H1 (cell line): ENCODE results near the gene FGF14. TPM values are rescaled to one million over a fixed set of nuclear protein-coding genes. Genes with fewer than 3 reads are reported as not detected.

ENCODE experiments used
- CTCF ChIA-PET: fragments of 300-600 bp; sonication (Branson Sonifier 250); formaldehyde crosslinking; loops from one replicate; lab custom pipeline; 2021; ENCODE audit not compliant: partially characterized antibody; lab: Charles Lee
- POLR2A ChIA-PET: fragments of 300-600 bp; sonication (Branson Sonifier 250); formaldehyde crosslinking; loops from one replicate; lab custom pipeline; 2021; ENCODE audit warnings: inconsistent platforms; ENCODE audit not compliant: partially characterized antibody; lab: Charles Lee
- DNase-seq, 2 experiments: peaks; one replicate each; pipeline versions ENCODE4 v3.0.0 to v3.0.0-alpha.2; 2010 to 2022; ENCODE audit warnings: low spot score in 2 of 2, low read depth in 1 of 2, mixed read lengths in 1 of 2
- FAIRE-seq: peaks from 2 replicates; lab custom pipeline; 2011; peaks lifted over from hg19 to GRCh38; lab: Jason Lieb, UNC
- H2AFZ ChIP-seq: 2 replicates; pipeline ENCODE4 v1.8.1; 2012; ENCODE audit warnings: low read length, inconsistent platforms
- H2AK5ac ChIP-seq: 2 replicates; pipeline ENCODE4 v1.6.1; 2013; ENCODE audit warnings: low read depth, low read length
- H2BK120ac ChIP-seq: replicated peaks from 2 replicates; pipeline ENCODE3; 2013; ENCODE audit warnings: low read depth, low read length, inconsistent platforms
- H2BK12ac ChIP-seq: 2 replicates; pipeline ENCODE4 v1.6.1; 2013; ENCODE audit warnings: low read depth, low read length
- H2BK15ac ChIP-seq: 2 replicates; pipeline ENCODE4 v1.6.1; 2013; ENCODE audit warnings: low read length
- H2BK20ac ChIP-seq: 2 replicates; pipeline ENCODE4 v1.6.1; 2013; ENCODE audit warnings: low read length
- H2BK5ac ChIP-seq: 2 replicates; pipeline ENCODE4 v1.6.1; 2013; ENCODE audit warnings: low read depth, low read length
- H3K14ac ChIP-seq: 2 replicates; pipeline ENCODE4 v1.6.1; 2013; ENCODE audit warnings: inconsistent platforms; ENCODE audit not compliant: insufficient read length
- H3K18ac ChIP-seq: 2 replicates; pipeline ENCODE4 v1.6.1; 2013; ENCODE audit warnings: low read length; ENCODE audit errors: extremely low read depth
- H3K23ac ChIP-seq: 2 replicates; pipeline ENCODE4 v1.6.1; 2013; ENCODE audit warnings: inconsistent platforms; ENCODE audit not compliant: insufficient read length
- H3K23me2 ChIP-seq: 2 replicates; pipeline ENCODE4 v1.6.1; 2013; ENCODE audit warnings: low read depth, low read length
- H3K27ac ChIP-seq: 2 replicates; pipeline ENCODE4 v1.6.1; 2011; ENCODE audit warnings: low read depth, low read length, inconsistent platforms
- H3K27me3 ChIP-seq, 4 experiments: replicated peaks in 1 of 4; 1 replicate in 1 of 4; 2 replicates in 3 of 4; pipeline versions ENCODE4 v1.6.1 to v1.8.1; 2011 to 2013; ENCODE audit warnings: low read length in 3 of 4, mild to moderate bottlenecking in 3 of 4, inconsistent platforms in 2 of 4, mixed read lengths in 2 of 4, moderate library complexity in 1 of 4; ENCODE audit not compliant: control insufficient read depth in 3 of 4, insufficient read depth in 3 of 4; ENCODE audit errors: extremely low read depth in 1 of 4
- H3K36me3 ChIP-seq, 4 experiments: 2 replicates each; pipeline versions ENCODE4 v1.6.1 to v1.8.1; 2011 to 2013; ENCODE audit warnings: mild to moderate bottlenecking in 4 of 4, low read length in 3 of 4, moderate library complexity in 2 of 4, control low read depth in 1 of 4, inconsistent platforms in 1 of 4; ENCODE audit not compliant: insufficient read depth in 4 of 4, control insufficient read depth in 2 of 4
- H3K4ac ChIP-seq: replicated peaks from 2 replicates; pipeline ENCODE3; 2013; ENCODE audit warnings: low read length, low read depth, mixed read lengths, inconsistent platforms; ENCODE audit not compliant: insufficient read length
- H3K4me1 ChIP-seq, 4 experiments: replicated peaks in 1 of 4; 1 replicate in 1 of 4; 2 replicates in 3 of 4; pipeline versions ENCODE4 v1.6.1 to v1.8.1; 2011 to 2013; ENCODE audit warnings: low read length in 3 of 4, inconsistent platforms in 2 of 4, mixed read lengths in 1 of 4; ENCODE audit not compliant: insufficient read depth in 4 of 4, control insufficient read depth in 3 of 4
- H3K4me2 ChIP-seq, 2 experiments: 2 replicates each; pipeline versions ENCODE4 v1.6.1 to v1.8.1; 2011 to 2013; ENCODE audit warnings: low read depth in 2 of 2, low read length in 2 of 2, control low read depth in 1 of 2, inconsistent platforms in 1 of 2, mild to moderate bottlenecking in 1 of 2; ENCODE audit not compliant: insufficient read depth in 1 of 2
- H3K4me3 ChIP-seq, 4 experiments: fragments of 200-600, 300-600 bp in 1 of 4; sonication (generic), shearing (Covaris generic), sonication (Bioruptor Twin) in 1 of 4; 2 replicates each; pipeline versions ENCODE4 v1.5.1 to v1.8.1; 2011 to 2016; ENCODE audit warnings: low read length in 4 of 4, low read depth in 3 of 4, control low read depth in 2 of 4, inconsistent platforms in 2 of 4, mild to moderate bottlenecking in 2 of 4, mixed read lengths in 1 of 4, moderate library complexity in 1 of 4; ENCODE audit not compliant: insufficient read depth in 2 of 4; ENCODE audit errors: extremely low read depth in 1 of 4
- H3K56ac ChIP-seq: replicated peaks from 2 replicates; pipeline ENCODE3; 2013; ENCODE audit warnings: low read depth, mild to moderate bottlenecking, mixed read lengths, low read length, inconsistent platforms; ENCODE audit not compliant: insufficient read length
- H3K79me1 ChIP-seq: 2 replicates; pipeline ENCODE4 v1.6.1; 2013; ENCODE audit warnings: low read depth, low read length, control low read depth
- H3K79me2 ChIP-seq, 2 experiments: 2 replicates each; pipeline versions ENCODE4 v1.6.1 to v1.8.1; 2012 to 2013; ENCODE audit warnings: low read length in 2 of 2, mild to moderate bottlenecking in 2 of 2, inconsistent platforms in 1 of 2; ENCODE audit not compliant: insufficient read depth in 2 of 2, control insufficient read depth in 1 of 2
- H3K9ac ChIP-seq, 4 experiments: replicated peaks in 1 of 4; 1 replicate in 1 of 4; 2 replicates in 3 of 4; pipeline versions ENCODE4 v1.6.1 to v1.8.1; 2011 to 2013; ENCODE audit warnings: low read depth in 3 of 4, low read length in 3 of 4, control low read depth in 2 of 4, mild to moderate bottlenecking in 2 of 4, moderate library complexity in 2 of 4, inconsistent platforms in 1 of 4; ENCODE audit errors: extremely low read depth in 1 of 4
- H3K9me3 ChIP-seq, 2 experiments: 2 replicates each; pipeline versions ENCODE4 v1.6.1 to v1.8.1; 2012 to 2013; ENCODE audit warnings: mild to moderate bottlenecking in 2 of 2, moderate library complexity in 2 of 2, control low read depth in 1 of 2, inconsistent platforms in 1 of 2, low read depth in 1 of 2, low read length in 1 of 2, mixed read lengths in 1 of 2; ENCODE audit not compliant: insufficient read depth in 2 of 2
- H4K20me1 ChIP-seq, 2 experiments: replicated peaks in 1 of 2; 2 replicates each; pipeline versions ENCODE3 to v1.8.1; 2011 to 2013; ENCODE audit warnings: inconsistent platforms in 2 of 2, low read length in 2 of 2, mild to moderate bottlenecking in 1 of 2; ENCODE audit not compliant: insufficient read depth in 2 of 2, control insufficient read depth in 1 of 2
- H4K5ac ChIP-seq: 2 replicates; pipeline ENCODE4 v1.6.1; 2013; ENCODE audit warnings: low read length, low read depth, mixed read lengths, inconsistent platforms; ENCODE audit not compliant: insufficient read length
- H4K8ac ChIP-seq: 2 replicates; pipeline ENCODE4 v1.8.0; 2013; ENCODE audit warnings: mild to moderate bottlenecking, moderate library complexity, low read length, inconsistent platforms; ENCODE audit not compliant: insufficient read depth; ENCODE audit errors: extremely low read depth
- H4K91ac ChIP-seq: replicated peaks from 2 replicates; pipeline ENCODE3; 2013; ENCODE audit warnings: low read length, mixed read lengths, inconsistent platforms; ENCODE audit not compliant: insufficient read length
- JUN ChIP-seq: IDR thresholded peaks from 2 replicates; pipeline ENCODE4 v1.6.1; 2011; ENCODE audit warnings: low read depth, mild to moderate bottlenecking, improper control_type of control experiment, low read length
- NANOG ChIP-seq: IDR thresholded peaks from 2 replicates; pipeline ENCODE4 v1.6.1; 2011; ENCODE audit warnings: low read length, low read depth, mild to moderate bottlenecking, inconsistent platforms; ENCODE audit not compliant: insufficient read depth, poor library complexity, severe bottlenecking
- POLR2A ChIP-seq, 2 experiments: IDR thresholded peaks; 1 replicate in 1 of 2; 2 replicates in 1 of 2; pipeline ENCODE4 v1.6.1; 2011; ENCODE audit warnings: low read depth in 2 of 2, low read length in 2 of 2, mild to moderate bottlenecking in 2 of 2; ENCODE audit errors: control extremely low read depth in 1 of 2
- WGBS, 2 experiments: shearing (Covaris generic) in 1 of 2; methylation state at CpG; one replicate each; pipeline versions ENCODE4 v1.1.6 to v1.1.7; 2013 to 2015; ENCODE audit warnings: low lambda C conversion rate in 2 of 2, mixed read lengths in 2 of 2, inconsistent platforms in 1 of 2, low coverage in 1 of 2, missing lambda C conversion rate in 1 of 2; ENCODE audit not compliant: insufficient replicate concordance in 2 of 2, insufficient coverage in 1 of 2, insufficient read length in 1 of 2; ENCODE audit errors: extremely low coverage in 1 of 2, missing lambda C conversion rate in 1 of 2; 5-methylcytosine and 5-hydroxymethylcytosine counted together
- polyA plus RNA-seq, 7 experiments: library from polyadenylated mRNA; depleted of rRNA in 3 of 7; stranded (reverse) in 5 of 7; unstranded in 2 of 7; fragments of >200 nt in 5 of 7; fragments of 200-250 nt in 2 of 7; gene quantifications; 1 replicate in 5 of 7; 2 replicates in 1 of 7; 4 replicates in 1 of 7; pipeline versions ENCODE4 v1.2.1 to v1.2.3, GENCODE V29; 2011 to 2013; ENCODE audit warnings: missing spikeins in 2 of 7, mixed read lengths in 2 of 7
- total RNA-seq: library from RNA; stranded (reverse); fragmentation: NEBNext Ultra II Directional; extraction: Animal tissue kit (Norgen Biotek cat#: 25700); gene quantifications from 2 replicates; pipeline ENCODE4 v1.2.1, GENCODE V29; 2021
- TF ChIP-seq, protein P1 (sequence below), 3 experiments: IDR thresholded peaks; 1 replicate in 2 of 3; 2 replicates in 1 of 3; pipeline versions ENCODE4 v1.5.1 to v1.6.1; 2011; ENCODE audit warnings: low read length in 3 of 3, mild to moderate bottlenecking in 3 of 3, inconsistent platforms in 2 of 3, low read depth in 1 of 3, moderate library complexity in 1 of 3; ENCODE audit not compliant: insufficient read depth in 1 of 3; ENCODE audit errors: control extremely low read depth in 1 of 3

The FGF14 gene
- total and polyA plus RNA-seq, 2 of the 8 experiments (the other 6 are each of a cell fraction or from before 2014, with no cell fraction given): 0.05 to 0.58 TPM

DNA sequence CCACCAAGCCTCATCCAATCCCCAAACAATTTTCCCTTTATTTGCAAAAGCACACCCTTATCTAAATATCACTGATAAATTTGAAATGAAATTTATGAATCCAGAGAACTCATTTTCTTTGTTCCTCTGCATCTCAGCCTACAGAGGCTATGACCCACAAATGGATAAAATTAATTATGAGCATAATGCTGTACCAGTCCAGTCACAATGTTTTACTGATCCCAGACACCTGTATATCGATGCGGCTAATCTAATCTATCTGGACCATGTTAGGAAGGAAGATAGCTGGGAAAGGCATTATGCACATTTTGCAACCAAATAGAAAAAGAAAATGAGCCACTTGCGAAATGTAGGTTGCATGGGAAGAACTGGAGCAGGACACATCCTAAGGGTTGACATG, 150.0 kb downstream of the FGF14 start:
- H3K14ac ChIP-seq: no peak overlapping the region
- no peaks in the 10 kb centered on the region for H3K36me3 ChIP-seq
- no peak overlapping the region for H4K8ac ChIP-seq
- no peaks in the 10 kb centered on the region for H4K20me1 ChIP-seq
- WGBS, 2 experiments: 83% methylated on average over 3 of the region's 3 CpGs; no CpG with 5 or more reads in 1 of the 2 experiments
- H3K9ac ChIP-seq: no peak overlapping the region
- no peak overlapping the region for H3K56ac ChIP-seq
- H2BK15ac ChIP-seq: no peak overlapping the region
- H3K23me2 ChIP-seq: no peaks in the 10 kb centered on the region; the same call in 1 of the 2 replicates
- H3K9me3 ChIP-seq: no peaks in the 10 kb centered on the region
- no peak overlapping the region for H2BK120ac ChIP-seq
- no peak overlapping the region for H2BK12ac ChIP-seq
- no peak overlapping the region for H2BK20ac ChIP-seq
- H3K4me2 ChIP-seq: no peak overlapping the region
- no peak overlapping the region for H4K5ac ChIP-seq
- no peak overlapping the region for H3K4ac ChIP-seq
- no peak overlapping the region for H2BK5ac ChIP-seq
- H3K79me2 ChIP-seq: no peaks in the 10 kb centered on the region
- H2AK5ac ChIP-seq: no peak overlapping the region
- no peak overlapping the region for H3K4me3 ChIP-seq
- H3K79me1 ChIP-seq: no peaks in the 10 kb centered on the region
- DNase-seq (no peak), FAIRE-seq (no peak)
- CTCF ChIA-PET: no interaction called here
- no peak overlapping the region for H3K23ac ChIP-seq
- H4K91ac ChIP-seq: no peak overlapping the region
- H2AFZ ChIP-seq: no peak overlapping the region
- no peak overlapping the region for H3K18ac ChIP-seq
- no peaks in the 10 kb centered on the region for H3K27me3 ChIP-seq
- no peak overlapping the region for H3K27ac ChIP-seq
- POLR2A ChIA-PET: no interaction called here
- H3K4me1 ChIP-seq: no peaks in the 10 kb centered on the region
- TF ChIP-seq POLR2A (IDR thresholded peaks at IDR 0.05; ENCODE audit: control extremely low read depth in 1 of 2, low read depth in 2 of 2, low read length in 2 of 2) (no peak), NANOG (no peak), JUN (no peak)
- TF ChIP-seq, protein P1, sequence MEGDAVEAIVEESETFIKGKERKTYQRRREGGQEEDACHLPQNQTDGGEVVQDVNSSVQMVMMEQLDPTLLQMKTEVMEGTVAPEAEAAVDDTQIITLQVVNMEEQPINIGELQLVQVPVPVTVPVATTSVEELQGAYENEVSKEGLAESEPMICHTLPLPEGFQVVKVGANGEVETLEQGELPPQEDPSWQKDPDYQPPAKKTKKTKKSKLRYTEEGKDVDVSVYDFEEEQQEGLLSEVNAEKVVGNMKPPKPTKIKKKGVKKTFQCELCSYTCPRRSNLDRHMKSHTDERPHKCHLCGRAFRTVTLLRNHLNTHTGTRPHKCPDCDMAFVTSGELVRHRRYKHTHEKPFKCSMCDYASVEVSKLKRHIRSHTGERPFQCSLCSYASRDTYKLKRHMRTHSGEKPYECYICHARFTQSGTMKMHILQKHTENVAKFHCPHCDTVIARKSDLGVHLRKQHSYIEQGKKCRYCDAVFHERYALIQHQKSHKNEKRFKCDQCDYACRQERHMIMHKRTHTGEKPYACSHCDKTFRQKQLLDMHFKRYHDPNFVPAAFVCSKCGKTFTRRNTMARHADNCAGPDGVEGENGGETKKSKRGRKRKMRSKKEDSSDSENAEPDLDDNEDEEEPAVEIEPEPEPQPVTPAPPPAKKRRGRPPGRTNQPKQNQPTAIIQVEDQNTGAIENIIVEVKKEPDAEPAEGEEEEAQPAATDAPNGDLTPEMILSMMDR (IDR thresholded peaks at IDR 0.05; ENCODE audit: control extremely low read depth in 1 of 3, insufficient read depth in 1 of 3, low read depth in 1 of 3, low read length in 3 of 3): no peak
